Inferior parietal cortex (tissue), 1 donor: ENCODE data around the gene GLDN.

ENCODE experiments used
- DNase-seq: peaks from one replicate; pipeline ENCODE4 v3.0.0-alpha.2; 2016; ENCODE audit errors: extremely low spot score

Gene GLDN

DNA sequence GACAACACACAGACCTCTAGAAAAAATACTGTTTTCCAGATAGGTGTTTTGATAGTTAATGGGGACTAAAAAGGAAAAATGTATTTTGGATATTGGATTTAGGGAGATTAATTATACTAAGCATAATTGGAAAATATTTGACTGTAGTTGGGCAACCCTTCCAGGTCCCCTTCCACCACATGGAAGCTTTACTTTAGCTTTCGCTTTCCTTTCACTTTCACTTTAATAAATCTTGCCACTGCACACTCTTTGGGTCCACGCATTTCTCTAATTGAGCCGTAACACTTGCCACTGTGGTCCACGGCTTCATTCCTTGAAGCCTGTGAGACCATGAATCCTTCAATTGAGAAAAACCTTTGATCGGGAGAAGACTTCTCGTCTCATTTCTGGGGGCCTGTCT lies 15.5 kb downstream of the GLDN start:
- no peak for DNase-seq

DNA sequence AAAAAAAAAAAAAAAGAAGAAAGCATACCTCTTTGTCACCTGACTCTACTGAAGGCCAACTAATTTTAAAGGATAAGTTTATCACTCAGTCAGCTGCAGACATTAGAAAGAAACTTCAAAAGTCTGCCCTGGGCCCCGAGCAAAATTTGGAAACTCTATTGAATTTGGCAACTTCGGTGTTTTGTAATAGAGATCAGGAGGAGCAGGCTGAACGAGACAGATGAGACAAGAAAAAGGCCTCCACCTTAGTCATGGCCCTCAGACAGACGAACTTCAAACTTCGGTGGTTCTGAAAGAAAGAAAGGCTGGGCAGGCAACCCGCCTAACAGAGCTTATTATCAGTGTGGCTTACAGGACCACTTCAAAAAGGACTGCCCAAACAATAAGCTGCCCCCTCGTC lies 18.5 kb downstream of the GLDN start:
- DNase-seq = no peak

DNA sequence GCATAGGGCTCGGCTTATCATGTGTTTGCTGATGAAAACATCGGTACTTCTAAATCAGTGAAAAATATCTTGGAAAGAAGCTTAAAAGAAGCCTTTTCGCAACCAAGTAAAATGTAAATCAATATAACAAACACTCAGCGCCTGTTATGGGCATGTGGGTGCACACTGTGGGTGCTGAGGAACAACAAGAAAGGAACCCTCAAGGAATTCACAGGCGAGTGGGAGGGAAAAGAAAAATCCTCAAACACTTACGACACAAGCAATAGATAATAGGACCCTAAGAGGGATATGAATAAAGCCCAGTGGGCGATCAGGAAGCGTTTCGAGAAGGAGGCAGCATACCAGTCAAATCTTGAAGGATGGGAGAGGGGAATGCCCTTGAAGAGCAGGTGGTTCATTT lies 21.9 kb downstream of the GLDN start:
- no peak for DNase-seq

DNA sequence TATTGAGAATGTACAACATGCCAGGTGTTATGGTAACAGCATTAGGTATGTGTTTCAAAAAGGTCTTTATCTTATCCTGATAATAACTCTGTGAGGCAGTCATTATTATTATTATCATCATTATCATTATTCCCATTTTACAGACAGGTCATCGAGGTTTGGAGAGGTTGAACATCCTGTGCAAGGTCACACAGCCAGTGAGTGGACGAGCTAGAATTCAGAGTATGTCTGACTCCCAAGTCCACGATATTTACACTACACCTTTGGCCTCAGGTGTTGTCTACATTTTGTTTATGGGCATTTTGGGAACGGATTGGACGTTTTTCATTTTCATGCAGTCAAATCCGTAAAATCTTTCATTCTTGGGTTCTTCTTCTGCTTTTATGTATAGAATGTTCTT lies 24.0 kb downstream of the GLDN start:
- DNase-seq = no peak

DNA sequence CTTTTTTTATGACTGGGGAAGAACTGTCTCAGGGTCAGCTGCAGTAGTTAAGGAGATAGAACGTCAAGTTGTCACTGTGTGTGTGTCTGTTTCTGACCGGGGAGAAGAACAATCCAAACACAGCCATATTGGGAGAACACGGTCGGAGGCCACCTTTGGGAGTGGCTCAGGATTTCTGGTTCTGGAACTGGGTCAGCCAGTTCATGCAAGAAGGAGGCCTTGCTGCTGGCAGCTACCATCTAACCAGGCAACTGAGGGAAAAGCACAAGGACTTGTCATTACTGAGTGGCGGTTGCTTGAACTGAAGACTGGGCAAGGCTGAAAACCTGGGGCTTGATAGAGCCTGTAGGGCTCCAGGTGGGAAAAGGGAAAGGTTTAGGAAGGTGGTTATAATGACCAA lies 24.6 kb downstream of the GLDN start:
- no peak for DNase-seq

DNA sequence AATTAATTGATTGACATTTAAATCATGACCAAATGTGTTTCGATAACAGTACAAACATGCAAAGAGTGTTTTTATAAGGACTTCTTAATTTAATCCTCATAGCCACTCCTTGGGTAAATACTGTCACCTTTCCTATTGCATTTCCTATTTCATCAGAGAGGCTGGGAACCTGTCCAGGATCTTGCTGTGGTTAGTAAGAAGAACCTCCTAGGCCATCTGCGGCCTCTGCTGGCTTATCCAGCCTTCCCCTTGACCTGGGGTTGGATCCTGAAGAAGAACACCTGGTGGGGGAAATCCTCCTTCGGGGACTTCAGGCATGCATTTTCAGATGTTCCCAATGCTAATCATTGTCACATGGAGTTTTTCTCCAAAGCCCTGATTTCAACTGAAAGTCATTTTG lies 25.5 kb downstream of the GLDN start:
- DNase-seq = no peak

DNA sequence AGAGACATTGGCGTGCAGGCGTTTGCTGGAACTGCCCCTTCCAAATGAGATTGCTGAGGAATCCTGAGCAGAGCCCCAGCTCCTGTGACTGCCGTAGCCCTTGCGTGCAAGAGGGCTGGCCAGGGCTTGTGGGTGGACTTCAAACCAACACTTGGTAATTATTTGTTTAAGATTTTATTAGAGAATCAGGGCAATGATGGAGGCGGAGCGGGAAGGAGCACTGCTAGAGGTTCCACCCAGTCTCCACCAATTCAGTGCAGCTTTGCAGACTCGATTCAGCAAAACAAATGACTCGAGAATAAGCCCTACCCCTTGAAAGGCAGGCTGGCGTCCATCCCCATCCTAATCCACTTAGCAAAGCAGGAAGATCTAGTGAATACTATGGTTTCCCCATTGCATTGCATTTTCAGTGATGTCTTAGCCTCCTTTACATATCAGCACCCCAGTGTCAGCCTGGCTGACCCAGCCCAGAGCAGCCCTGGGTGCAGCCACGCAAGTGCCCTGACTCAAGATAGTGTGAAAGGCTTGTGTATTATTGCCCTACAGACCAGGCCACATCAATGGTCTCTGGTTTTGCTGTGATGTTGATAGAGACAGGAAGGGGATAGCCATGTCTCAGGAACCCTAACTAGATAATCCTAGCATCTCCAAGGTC lies 26.0 kb downstream of the GLDN start:
- no peak for DNase-seq

DNA sequence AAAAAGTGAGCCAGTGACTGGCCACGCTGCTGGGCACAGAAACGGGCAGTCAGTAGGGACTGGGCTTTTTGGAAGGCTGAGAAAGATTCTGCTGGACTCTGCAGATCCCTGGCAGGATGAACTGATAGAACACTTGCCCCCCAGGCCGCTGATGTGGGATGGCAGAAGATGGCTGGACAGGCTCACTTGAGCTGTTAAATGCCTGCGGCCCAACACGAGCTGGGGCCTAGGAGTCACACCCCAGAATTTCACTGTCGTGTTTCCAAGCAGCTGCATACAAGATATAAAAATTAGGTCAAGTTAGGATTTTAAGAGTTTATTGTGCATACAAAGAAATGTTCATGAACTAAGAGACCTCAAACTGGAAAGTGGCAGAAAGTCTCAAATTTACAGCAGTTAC lies 26.9 kb downstream of the GLDN start:
- DNase-seq = no peak

DNA sequence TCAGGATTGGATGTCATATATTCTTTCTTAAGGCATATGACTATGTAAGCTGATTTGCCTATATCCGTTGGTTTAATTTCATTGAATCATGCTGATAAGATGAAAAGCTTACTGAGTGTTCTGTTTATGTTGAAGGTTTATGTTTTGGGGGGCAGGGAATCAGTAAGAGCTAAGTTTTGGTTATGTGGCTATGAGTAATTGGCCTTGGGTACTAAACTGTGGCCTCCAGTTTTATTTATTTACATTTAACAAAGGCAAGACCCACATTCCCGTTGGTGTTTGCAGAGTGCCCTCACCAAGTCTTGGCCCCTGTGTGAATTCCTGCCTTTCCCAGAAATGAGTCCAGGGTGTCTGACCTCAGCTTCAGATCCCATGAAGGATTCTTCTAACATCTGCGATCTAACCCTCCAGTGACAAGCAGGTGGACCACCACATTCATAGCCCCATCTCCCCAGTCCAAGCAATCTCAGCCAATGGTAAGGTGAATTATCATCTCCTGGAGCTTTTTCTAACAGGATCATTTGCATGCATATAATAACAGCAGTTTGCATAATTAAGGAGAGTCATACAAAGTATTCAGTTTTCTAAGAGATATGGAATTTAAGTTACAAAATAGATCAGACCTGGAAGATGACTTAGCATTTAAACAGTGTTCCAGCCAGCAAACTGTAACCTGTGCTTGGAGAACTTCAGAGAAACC lies 27.4 kb downstream of the GLDN start:
- no peak for DNase-seq

DNA sequence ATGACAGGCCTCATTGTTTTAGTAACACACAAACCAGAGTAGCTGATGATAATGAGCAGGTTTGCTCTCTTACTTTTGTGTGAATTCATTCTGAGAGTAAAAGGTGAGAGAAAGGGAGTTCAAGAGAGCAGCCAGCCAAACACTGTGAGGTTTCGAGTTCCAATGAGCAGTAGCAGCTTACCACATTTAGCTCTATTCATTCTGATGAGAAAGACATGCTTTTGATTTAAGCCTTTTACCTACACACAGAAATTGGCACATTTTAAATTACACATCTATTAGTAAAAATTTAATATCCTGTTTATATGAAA lies 28.0 kb downstream of the GLDN start:
- no peak for DNase-seq

DNA sequence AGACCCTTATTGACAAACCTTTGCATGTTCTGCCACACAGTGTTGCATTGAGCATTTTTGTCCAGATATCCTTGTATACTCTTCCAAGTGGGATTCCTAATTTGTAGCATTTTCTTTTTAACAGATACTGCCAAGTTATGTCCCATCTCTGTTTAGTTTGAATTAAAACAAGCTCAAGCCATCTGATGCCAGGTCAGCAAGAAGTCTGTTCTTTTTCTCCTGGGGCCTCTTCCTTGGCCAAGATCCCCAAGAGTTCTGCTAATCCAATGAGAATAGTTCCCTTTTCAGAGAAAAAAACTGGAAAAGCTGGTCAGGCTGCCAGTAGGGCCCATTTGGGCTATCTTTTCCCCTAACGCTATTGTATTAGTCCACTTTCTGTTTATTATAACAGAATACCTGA lies 29.8 kb downstream of the GLDN start:
- DNase-seq = no peak

DNA sequence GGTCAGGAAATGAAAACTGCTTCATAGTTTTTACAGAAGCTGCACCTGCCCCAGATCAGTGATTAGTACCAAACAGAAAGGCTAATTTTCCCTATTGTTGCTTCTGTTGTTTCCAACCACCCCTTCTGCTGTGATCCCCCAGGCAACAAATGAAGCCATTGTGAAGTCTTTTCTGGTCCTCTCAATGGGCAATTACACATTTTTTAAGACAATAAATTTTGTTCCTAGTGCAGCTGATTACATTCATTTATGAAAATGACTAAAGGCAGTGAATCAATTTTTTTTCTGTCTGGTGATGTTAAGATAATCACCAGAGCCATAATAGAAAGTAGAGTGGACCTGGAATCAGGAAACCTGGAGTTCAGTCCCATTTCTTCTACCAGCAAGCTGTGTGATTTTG lies 32.7 kb downstream of the GLDN start:
- DNase-seq = no peak

DNA sequence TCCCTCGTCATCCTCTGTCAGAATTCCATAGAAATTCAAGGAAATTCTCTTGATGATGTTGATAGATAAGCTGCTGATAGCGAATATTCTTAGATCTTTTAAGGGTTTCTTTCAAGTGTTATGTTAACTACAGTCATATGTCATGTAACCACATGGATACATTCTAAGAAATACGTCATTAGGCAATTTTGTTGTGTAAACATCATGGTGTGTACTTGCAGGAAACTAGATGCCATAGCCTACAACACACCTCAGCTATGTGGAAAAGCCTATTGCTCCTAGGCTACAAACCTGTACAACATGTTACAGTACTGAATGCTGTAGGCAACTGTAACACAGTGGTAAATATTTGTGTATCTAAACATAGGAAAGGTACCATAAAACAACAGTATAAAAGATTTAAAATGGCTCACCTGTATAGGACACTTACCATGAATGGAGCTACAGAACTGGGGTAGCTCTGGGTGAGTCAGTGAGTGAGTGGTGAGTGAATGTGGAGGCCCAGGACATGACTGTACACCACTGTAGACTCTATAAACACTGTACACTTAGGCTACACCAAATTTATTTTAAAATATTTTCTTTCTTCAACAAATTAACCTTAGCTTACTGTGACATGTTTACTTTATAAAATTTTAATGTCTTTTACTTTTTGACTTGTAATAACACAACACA lies 34.6 kb downstream of the GLDN start:
- DNase-seq = no peak

DNA sequence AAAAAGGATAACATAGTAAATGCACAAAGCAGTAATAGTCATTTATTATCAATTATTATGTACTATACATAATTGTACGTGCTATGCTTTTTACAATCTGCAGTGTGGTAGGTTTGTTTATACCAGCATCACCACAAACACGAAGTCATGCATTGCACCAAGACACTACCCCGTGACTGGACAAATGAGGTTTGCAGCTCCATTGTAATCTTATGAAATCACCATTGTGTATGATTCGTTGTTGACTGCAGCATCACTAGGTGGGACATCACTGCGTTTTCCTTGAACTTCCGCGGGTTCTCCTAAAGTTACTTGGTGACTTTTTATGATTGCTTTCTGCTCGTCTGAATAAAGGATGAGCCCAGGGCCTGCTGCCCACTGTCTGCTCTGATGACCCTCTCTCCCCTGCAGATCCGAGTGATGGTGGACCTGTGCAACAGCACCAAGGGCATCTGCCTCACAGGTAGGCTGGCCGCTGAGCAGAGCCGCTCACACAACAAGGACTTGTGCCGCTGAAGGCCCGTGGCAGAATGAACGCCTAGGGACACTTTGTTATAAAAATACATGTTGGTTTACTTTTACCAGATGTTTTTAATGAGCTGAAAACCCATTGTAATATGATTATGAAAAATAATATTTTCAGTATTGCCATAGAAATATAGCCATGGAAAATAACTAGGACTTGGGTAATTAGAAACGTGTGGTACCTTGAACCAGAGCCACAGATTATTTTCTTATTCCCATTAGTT lies 35.8 kb downstream of the GLDN start:
- DNase-seq = peak; percentile 53

DNA sequence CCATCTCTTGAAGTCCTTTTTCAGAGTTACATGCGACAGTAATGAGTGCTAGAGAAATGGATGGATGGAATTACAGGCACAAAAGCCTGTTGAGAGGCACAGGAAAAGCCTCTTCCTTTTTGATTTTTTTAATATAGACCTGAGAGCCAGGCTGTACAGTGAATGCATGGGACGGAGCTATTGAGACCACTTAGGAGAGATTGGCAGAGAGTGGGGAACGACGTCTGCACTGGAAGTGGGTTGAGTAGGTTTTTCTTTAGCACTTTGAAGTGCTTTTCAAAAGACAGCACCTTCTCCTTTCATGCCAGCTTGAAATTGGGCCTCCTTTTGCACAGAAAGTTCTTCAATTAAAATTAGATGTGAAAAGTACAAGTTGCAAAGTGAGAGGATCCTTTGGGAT lies 37.0 kb downstream of the GLDN start:
- DNase-seq = no peak

DNA sequence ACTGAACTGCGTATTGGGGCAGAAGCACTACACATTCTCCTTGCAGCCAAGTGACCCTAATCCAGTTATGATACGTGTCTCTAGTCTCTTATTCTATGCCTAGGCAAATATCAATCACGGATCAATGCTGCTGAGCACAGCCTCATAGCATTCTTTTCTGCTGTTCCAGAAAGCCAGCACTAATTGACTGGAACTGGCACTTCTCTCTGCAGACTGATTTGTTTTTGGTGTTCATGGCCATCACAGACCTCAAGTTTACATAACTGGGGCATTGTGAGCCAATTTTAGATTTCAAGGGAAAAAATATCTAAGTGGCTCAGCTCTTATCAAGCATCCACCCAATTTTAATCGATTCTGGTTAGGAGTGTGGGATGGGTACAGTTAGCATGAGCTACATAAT lies 37.9 kb downstream of the GLDN start:
- no peak for DNase-seq

DNA sequence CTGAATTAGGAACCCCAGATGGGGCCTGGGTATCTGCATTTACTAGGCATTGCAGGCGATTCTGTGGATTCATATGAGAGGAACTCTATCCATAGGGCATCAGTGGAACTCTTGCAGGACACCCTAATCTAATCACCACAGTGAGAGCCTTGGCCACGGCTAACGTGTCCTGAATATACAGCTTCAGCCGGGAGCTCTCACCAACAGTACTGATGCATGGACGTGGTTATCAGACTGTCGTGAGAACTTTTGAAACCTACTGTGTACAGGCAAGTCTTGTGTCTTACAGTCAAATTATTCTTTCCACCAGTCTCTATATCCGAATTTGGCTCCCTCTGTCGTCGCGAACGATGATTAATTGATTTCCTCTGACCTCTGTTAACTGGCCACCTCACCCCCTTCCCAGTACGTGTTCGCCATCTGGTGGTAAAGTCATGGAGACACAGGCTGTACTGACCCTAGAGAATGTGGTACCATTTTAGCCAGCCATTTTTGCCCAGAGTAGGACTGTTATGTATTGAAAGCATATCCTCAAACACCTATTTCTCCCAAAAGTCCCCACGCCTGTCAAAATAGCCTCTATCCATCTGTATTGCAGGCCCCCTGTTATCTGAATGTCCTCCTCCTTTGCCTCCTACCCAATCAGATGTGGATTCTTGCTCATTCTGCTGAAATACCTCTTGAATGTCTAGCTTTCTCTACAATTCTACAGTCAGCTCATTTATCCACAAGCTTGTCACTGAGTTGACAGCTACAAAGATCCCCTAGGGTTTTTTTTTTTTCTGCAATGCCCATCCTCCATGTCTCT lies 39.7 kb downstream of the GLDN start:
- peak; percentile 88 for DNase-seq

DNA sequence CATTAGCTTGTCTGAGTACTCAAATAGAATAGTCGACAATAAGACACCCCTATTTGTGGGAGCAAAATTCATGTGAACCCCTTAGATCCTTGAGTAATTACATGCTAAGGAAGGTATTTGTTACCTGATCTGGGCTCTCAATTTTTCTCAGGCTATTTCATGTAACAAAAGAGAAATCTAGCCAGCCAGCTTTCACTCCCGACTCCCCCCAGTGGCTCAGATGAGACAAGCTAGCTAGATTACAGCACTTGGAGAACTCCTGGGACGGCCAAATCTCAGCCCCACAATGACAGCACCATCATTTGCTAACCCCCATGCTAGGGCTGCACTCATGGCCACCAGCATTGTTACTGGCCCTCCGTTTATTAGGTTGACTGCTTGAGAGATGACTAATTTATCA lies 41.3 kb downstream of the GLDN start:
- peak; percentile 65 for DNase-seq

DNA sequence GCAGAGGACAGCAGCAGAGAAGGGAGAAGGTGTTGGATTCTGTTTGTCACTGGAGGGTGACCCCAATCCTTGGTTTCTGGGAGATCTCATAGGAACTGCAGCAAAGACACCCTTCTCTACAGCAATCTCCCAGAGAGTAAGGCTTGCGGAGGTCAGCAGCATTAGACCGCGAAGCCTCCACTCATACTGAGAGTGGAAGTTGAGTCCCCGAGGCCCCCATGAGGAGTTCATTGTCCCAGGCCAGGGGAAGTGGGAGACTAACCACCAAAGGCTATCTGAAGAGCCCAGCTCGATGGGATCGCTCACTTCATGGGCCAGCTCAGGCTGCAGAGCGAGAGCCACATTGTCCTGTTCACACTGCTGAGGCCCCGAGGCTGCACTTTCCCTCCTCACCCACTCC lies 44.6 kb downstream of the GLDN start:
- no peak for DNase-seq

DNA sequence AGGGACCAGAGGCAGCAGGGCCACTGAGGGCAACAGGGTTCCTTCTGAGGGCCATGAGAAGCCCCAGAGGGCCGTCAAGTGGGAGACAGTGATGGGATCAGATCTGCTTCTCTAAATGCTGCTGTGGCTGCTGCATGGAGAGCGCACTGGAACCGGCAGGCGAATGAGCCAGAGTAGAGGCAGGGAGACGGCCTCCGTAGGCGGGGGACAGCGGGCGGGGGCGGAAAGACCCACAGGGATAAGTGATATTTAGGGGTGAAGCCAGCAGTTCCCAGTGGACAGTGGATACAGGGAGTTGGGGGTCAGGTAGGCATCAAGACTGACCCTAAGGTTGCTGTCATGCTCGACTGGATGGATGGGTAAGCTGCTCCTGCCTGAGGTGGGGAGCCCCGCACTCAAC lies 45.0 kb downstream of the GLDN start:
- no peak for DNase-seq

DNA sequence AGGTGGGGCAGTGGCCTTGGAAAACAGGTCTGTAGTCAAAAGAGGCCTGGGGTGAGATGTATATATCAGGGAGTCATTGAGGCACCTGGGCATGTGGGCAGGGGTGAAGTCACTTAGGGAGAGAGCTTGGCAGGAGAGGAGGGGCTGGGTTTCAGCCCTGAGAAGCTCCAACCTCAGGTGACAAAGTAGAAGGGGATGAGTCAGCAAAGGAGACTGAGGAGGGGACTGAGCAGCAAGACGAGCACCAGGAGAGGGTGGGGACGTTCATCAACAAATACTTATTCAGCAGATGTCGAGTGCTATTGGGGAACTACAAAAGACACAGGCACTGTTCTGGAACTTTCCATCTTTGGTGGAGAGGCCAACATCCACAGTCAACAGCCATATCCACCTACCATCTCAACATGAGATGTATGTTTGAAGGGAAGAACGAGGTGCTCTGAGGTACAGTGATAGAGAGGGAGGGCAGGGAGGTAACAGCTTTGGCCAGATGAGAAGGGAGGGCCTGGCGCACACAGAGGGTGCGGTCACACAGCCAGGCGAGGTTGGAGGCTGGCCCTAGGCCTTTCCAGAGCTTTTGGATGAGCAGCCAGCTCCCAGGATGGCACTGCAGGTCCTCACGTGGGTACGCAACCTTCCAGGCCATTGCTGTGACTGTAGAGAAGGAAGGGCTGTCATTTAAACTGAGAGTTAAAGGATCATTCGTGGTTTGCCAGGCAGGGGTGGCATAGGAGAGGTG lies 45.7 kb downstream of the GLDN start:
- DNase-seq = no peak
